Activated CD4-positive, alpha-beta T cell treated with anti-CD3 and anti-CD28 coated beads for 48 hours (primary cell): Measurements from ENCODE around the gene ZNF598.
"Not testable (repeated sequence)": the region's sequence is repeated elsewhere in the genome, so short reads cannot be mapped to it uniquely, and the experiment has no call there.

Experiments used
- DNase-seq: peaks from one replicate; pipeline ENCODE4 v3.0.0-alpha.2; 2020

Gene ZNF598

GRCh38 chr16:1957434-1958142, 52.0 kb downstream of the ZNF598 start:
- not testable (repeated sequence) for DNase-seq

GRCh38 chr16:1953734-1954133, 55.9 kb downstream of the ZNF598 start:
- DNase-seq: no peak

GRCh38 chr16:1950559-1950958, 59.1 kb downstream of the ZNF598 start:
- no peak for DNase-seq

GRCh38 chr16:1950047-1950446, 59.6 kb downstream of the ZNF598 start:
- DNase-seq: no peak

GRCh38 chr16:1949507-1949906, 60.1 kb downstream of the ZNF598 start:
- no peak for DNase-seq
